HG03469 (cell line): ENCODE results near the gene RPS14.
"Not testable (repeated sequence)": the region's sequence is repeated elsewhere in the genome, so short reads cannot be mapped to it uniquely, and the experiment has no call there.

Experiments used
- ATAC-seq: cut with Tn5 transposase; IDR thresholded peaks from one replicate; pipeline ENCODE4 v1.9.1; 2021; ENCODE audit warnings: mild to moderate bottlenecking, moderate library complexity, moderate number of reproducible peaks; ENCODE audit not compliant: unreplicated experiment

The RPS14 gene

DNA sequence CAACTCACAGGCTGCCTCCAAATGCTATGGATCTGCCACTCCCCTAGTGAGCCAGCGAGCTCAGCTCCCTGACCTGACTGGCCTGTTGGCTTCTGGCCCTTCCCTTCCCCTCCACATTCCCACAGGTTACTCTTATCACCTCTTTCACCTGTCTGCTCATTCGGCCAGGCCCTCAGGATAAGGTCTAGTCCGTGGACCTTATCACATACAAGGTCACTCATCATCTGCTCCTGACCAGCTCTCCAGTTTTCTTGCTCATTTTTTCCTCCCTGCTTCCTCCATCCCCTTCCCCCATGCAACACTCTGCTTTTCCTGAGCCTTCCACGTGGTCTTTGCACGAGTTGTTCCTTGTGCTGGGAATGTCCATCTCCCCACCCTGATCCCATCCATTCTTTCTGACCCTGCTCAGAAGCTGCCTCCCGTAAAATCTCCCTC lies 32.5 kb upstream of the RPS14 start:
- no peak for ATAC-seq

DNA sequence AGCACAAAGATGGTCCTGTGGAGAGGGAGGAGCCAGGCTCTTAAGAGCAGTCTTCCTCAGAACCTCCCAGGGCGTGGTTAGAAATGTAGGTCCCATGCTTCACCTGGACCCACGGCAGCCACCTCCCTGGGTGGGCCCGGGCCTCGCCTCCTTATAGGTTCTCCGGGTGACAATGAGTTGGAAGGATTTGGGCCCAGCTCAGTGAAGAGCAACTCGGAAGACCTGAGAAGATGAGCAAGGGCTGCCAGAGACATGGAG lies 32.1 kb upstream of the RPS14 start:
- ATAC-seq = no peak

DNA sequence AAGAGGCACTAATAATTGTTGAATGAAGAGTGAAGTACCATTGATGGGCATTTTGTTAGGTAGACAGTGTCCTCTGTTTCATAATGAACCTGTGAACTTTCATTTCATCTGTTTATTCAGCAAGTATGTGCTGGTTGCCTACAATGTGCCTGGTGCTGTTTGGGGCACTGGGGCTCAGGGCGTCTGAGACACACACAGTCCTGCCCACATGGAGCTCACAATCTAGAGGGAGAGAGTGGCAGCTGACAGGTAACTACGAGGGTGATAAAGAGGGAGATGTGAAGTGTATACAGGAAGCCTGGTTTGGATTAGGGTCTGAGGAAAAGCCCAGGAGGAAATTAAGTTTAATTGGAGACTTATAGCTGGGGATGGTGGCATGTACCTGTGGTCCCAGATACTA lies 29.9 kb upstream of the RPS14 start:
- ATAC-seq = no peak

DNA sequence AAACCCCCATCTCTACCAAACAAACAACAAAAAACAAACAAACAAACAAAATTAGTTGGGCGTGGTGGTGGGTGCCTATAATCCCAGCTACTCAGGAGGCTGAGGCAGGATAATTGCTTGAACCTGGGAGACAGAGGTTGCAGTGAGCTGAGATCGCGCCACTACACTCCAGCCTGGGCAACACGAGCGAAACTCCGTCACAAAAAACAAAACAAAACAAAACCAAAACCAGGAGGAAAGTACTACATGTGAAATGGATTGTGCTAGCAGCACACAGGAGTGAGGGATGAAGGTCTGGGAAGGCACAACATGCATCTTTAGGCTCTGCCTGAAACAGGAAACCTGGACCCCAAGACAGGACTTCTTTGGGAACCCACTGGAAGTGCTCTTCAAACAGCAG lies 27.0 kb upstream of the RPS14 start:
- ATAC-seq = not testable (repeated sequence)

DNA sequence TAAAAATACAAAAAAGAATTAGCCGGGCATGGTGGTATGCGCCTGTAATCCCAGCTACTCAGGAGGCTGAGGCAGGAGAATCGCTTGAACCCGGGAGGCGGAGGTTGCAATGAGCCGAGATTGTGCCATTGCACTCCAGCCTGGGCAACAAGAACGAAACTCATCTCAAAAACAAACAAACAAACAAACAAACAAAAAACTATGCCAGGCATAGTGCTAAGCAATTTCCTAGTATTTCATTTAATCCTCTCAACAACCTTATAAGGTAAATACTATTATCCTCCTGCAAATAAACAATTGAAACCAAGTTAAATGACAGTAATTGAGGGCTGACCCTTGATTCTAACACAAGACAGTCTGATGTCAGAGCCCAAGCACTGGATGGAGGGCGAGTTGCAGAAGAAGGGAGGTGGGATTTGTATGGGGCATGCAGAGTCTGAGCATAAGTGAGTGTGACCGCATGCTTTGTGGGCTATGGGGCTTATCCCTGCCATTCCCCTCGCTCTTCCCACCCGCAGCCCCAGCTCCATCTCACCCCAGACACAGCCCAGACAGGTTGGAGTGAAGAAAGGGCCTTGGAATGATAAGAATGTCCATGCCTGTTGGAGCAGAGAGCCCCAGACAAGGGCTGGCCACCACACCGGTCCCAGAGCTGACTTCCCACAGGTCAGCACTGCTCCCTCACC lies 24.3 kb upstream of the RPS14 start:
- ATAC-seq = no peak

DNA sequence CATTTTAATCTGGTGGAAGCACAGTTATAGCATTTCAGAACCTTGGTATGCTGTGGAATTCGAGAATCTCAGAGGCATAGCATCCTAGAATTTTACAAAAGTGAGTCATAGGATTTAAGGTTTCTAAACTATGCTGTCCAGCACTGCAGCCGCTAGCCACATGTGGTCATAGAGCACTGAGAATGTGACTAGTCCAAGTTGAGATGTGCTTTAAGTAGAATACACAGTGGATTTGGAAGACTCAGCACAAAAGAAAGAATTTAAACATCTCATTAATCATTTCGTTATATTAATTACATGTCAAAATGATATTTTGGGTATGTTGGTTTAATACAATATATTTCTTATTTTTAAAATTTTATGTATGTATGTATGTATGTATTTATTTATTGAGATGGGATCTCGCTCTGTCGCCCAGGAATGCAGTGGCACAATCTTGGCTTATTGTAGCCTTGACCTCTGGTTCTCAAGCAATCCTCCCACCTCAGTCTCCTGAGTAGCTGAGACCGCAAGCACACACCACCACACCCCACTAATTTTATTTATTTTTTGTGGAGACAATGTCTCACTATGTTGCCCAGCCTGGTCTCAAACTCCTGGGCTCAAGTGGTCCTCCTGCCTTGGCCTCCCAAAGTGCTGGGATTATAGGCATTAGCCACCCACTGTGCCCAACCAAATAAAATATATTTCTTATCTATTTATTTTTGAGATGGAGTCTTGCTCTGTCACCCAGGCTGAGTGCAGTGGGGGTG lies 20.4 kb upstream of the RPS14 start:
- ATAC-seq = no peak

DNA sequence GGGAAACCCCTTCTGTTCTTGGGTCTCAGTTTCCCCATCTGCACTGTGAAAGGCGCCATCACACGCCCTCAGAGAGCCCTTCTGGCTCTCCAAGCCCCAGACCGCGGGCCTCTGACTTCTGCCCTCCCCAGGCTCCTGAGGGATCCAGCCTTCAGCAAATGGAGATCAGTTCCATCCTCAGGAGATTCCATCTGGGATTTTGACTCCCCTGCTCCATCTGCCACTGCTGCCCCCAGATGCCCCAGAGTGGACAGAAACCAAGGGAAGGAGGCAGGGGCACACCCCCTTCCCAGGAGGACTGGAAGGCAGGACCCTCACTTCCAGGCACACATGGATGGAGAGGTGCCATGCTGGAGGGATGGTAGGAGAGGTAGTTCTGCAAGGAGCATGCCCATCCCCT lies 18.7 kb upstream of the RPS14 start:
- ATAC-seq = no peak

DNA sequence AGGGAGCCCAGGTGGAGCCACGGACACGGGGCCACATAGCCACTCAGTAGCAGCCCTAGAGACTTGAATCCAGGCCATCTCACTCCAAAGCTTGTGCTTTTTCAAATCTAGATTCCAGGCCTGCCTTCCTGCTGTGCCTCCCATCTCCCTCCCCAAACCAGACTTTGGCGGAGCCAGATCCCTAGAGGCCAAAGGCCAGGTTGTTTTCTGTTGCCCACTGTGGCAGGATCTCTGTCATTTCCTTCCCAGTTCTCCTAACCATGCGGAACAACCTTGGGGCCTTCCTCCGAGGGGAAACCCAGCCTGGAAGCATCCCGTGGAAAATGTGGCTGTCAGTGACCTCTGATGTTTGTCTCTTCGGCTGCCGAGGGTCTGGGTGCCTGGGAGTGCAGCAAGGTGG lies 16.4 kb upstream of the RPS14 start:
- ATAC-seq = no peak

DNA sequence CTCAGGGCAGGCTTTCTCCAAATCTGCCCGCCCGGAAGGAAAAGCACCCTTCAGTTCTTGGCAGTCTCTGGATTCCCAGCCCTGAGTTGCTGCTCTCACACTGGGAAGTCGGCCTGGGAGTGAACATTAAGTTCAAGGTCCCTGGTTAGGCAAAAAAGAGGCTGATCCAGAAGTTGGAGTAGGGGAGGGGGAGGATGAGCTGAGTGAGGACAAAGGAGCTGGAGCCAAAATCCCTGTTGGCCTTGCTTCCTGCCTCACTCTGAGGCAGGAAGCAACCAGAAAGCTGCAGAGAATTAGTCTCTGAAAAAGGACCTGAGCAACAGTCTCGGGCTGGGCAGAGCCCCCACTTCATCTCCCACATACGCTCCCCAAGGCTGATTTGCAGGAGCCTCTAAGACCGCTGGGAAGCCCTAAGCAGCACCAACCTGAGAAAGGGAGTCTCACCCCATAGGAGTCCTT lies 15.0 kb upstream of the RPS14 start:
- no peak for ATAC-seq

DNA sequence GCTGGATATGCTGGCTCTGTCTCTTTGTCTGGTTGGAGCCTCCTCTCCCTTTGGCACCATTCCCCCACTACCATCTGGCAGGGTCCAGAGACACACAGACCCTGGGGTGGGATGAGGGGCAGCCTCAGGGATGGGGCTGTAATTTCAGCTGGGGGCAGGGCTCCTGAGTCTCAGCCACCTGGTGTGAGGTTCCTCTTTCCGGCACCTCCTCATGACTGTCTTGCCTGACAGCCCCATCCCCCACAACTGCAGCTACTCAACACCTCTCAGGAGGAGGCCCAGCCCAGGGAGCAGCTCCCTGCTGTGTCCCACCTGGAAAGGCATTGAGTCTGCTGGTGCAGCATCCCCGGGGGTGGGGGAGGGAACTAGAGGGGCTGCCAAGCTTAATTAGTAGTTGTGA lies 11.7 kb upstream of the RPS14 start:
- ATAC-seq = peak; percentile 49

DNA sequence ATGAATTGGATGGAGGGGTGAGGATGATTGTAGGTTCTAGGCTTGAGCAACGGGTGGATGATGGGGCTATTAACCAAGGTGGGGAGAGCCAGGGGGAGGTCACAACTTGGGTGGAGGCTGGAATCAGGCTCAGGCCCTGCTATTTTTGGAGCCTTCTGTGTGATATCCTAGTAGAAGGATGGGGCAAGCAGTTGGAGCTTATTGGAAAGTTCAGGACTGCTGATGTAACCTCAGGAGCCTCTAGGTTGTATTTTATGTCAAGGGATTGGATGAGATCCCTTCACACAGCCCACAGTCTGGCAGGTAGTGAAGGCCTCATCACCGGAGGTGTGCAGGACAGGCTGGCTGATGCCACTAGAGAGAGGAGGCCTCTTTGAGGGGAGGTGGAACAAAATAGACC lies 11.2 kb upstream of the RPS14 start:
- no peak for ATAC-seq

DNA sequence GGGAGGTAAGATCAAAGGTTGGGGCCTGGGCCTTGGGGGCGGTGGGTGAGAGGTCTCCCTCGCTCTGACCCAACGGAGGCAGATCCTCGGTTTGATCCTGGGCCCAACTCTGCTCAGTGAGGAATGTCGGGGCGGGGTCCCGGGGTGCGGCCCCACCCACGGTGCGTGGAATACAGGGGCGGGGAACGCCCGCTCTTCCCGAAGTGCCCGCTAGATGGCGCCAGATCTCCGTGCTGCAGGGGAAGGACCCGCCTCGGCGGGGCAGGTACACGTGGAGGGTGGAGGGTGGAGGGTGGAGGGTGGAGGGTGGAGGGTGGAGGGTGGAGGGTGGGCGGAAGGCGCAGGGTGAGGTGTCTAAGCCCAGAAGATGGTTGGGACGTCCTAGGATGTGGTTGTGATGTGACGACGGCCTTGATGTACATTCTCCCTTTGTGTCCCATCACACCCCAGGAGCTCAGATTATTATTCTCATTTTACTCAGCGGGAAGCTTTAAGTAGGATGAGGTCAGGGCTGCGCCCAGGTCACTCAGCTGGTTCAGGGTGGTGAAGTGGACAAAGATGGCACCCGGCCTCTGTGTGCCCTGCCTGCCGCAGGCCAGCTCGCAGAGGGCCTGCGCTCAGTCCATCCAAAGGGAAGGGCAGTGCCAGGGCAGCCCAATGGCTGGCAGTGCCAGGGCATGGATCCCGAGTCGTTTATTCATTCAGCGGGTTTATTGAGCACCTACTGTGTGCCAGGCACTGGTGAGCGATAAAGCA lies 9.4 kb upstream of the RPS14 start:
- ATAC-seq = no peak

DNA sequence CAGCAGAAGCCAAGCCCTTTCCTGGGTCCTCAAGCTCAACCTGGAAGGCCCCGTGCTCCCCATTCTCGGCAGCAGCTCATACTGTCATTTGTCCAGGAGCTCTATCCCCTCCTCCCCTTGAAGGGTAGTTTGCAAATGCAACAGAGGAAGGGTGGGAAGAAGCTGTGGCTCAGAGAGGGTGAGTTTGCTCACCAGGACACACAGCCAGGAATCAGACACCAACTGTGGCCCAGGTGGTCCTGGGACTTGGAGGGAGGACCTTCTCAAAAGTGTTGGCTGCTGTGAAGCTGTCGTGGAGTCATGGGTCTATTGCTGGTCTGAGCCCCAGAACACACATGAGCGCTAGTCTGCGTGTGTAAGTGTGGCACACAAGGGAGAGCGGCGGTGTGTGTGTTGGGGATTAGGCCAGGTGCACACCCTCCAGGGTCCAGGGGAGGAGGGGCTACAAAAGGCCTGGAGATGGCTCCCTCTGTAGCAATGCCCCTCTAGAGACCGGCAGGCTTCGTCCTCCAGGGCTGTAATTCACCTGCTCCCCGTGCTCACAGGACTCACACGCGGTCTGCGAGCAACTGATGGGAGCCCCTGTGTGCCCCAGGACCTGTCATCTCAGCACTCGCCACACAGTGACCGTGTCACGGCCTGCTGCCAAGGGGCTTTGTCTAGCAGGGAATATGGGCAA lies 8.2 kb upstream of the RPS14 start:
- no peak for ATAC-seq

DNA sequence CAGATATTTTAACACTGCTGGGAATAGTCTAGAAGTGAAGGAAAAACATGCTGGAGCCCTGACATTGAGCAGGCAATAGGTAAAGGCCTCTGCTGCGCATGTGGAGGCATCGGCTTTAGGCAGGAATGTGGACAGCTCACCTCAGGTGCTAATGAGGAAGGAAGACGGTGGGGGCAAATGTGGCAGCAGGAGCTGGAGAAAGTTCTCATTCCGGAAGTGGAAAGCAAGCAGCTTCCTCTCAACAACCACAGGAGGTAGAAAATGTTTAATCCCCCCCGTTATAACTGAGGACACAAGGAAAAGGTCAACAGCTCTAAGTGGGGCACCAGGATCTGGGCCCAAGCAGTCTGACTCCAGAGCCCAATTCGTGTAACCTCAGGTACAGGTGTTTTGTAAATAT lies 7.6 kb upstream of the RPS14 start:
- no peak for ATAC-seq

DNA sequence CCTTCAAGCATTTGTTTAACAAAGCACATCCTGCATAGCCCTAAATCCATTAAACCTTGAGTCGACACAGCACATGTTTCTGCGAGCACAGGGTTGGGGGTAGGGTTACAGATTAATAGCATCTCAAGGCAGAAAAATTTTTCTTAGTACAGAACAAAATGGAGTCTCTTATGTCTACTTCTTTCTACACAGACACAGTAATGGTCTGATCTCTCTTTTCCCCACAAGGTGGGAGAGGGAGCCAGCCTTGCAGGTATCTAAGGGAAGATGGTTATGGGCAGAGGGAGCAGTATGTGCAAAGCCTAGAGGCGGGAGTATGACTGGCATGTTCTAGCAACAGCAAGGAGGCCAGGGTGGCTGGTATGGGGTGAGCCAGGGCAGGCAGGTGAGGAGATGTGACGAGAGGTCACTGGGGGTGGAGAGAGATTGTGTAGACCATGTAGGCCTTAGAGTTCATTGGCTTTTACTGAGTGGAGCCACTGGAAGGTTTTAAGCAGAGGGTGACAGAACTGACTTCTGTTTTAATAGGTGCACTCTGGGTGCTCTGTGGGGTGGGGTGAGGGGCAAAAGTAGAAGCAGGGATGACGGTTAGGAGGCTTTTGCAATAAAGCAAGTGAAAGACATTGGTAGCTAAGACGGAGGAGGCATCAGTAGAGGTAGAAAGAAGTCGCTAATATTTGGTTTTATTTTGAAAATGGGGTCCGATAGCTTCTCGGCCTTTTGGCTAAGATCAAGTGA lies 5.1 kb upstream of the RPS14 start:
- no peak for ATAC-seq

DNA sequence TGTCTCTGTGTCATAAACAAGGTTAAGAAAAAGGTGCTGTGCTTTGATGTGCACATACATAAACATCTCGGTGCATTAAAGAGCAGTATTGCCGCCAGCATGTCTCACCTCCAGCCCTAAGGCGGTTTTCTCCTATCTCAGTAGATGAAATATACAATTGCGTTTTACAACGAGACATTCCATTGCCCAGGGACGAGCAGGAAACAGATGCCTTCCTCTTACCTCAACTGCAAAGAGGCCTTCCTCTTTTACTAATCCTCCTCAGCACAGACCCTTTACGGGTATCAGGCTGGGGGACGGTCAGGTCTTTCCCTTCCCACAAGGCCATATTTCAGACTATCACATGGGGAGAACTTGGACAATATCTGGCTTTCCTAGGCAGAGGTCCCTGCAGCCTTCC lies 4.5 kb upstream of the RPS14 start:
- not testable (repeated sequence) for ATAC-seq

DNA sequence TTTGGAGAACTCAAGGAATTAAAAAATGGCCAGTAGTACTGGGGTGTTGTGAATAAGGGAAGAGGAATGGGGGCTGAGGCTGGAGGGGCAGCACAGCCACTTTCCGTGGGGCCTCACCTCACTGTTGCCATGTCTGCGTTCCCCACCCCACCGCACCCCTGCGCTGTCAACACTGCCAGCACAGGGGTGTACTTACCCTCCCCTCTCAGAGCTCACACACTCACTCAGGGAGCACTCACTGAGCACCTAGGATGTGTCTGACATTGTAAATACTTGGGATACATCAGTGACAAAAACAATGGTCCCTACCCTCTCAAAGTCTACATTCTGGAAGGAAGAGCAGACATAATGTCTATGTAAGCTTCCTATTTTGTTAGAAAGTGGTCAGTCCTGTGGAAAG lies 3.4 kb upstream of the RPS14 start:
- ATAC-seq = no peak

DNA sequence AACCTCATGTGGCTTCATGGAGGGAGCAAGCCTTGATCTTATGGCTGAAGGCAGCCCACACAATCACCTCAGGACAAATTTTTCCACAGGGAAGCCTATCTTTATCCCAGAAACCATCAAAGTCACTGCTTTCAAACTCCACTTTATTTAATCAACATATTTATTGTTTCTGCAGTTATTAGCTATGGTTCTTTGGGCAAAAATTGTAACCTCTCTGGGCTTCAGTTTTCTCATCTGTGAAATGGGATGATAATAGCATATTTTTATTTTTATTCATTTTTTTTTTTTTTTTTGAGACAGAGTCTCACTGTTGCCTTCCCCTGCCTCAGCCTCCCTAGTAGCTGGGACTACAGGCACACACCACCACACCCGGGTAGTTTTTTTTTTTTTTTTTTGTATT lies 2.1 kb upstream of the RPS14 start:
- ATAC-seq = no peak

DNA sequence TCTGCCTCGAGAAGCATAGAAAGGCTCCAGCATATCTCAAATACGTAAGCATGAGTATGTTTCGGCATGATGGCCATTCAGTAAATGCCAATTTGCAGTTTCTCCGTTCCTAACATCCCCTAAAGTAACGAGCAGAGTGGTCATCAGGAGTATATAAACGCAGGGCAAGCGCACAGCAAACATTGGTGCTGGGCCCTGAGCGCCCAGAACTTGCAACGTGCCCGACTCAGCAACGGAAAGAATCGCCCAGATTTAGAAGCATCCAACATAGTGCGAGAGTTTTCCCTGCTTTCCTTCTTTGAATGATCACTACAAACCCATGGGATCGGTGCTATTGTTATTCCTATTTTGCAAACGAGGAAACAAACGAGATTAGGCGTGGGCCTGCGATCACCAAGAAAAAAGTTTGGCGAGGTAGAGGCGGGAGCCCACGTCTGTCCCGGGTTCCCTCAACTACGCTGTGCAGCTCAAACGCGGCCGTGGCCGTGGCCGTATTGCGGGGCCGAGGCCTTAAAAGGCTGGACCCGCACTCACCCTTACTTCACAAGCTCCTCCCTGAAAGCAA lies 505 bp downstream of the RPS14 start:
- ATAC-seq = peak; percentile 7

DNA sequence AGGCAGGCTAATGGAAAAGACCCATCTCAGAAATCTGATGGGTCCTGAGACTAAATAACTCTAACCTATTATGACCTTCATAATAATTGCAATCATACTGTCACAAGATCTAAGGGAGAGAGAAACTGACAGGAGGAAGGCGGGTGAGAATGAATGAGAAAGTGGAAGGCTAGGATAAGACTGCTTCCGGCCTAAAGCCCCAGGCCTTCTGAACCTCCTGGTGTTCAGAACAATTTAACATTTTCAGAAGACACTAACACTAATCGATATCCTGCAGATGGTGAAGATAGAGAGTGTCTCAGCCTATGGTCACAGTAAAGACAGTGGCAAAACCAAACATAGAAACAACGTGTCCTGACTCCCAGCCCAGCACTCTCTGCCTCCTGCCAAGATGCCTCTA lies 1.2 kb downstream of the RPS14 start:
- ATAC-seq = no peak

DNA sequence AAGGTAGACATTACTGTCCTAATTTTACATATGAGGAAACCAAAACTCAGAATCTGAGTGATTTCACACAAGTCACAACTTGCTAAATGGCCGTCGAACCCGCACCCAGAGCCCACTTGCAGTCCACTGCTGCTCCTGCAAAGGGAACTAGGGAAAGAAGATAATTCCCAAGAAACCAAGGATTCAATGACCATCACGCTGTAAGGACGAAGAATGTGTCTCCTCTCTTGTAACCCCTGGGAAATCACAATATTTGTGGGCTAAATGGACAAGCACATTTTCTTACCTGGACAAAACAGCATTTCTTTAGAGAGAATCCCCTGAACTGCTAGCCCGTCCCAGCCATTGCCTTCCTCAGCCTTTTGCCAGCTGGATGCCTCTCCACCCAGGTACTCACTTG lies 2.4 kb downstream of the RPS14 start:
- no peak for ATAC-seq
